Femur (tissue), 1 donor: ENCODE results near the gene IFI35.
"Not testable (repeated sequence)": the region's sequence is repeated elsewhere in the genome, so short reads cannot be mapped to it uniquely, and the experiment has no call there.

Experiments
- DNase-seq: peaks from one replicate; pipeline ENCODE4 v3.0.0-alpha.2; 2017

IFI35 gene

GRCh38 chr17:42997984-42998938 is 8.3 kb upstream of the IFI35 start, which contains the start of gene RPL27:
TSS of gene RPL27 (plus strand) at chr17:42998419. CDS start at chr17:42998751, 332 bp downstream.
- DNase-seq = peak; percentile 100

DNA sequence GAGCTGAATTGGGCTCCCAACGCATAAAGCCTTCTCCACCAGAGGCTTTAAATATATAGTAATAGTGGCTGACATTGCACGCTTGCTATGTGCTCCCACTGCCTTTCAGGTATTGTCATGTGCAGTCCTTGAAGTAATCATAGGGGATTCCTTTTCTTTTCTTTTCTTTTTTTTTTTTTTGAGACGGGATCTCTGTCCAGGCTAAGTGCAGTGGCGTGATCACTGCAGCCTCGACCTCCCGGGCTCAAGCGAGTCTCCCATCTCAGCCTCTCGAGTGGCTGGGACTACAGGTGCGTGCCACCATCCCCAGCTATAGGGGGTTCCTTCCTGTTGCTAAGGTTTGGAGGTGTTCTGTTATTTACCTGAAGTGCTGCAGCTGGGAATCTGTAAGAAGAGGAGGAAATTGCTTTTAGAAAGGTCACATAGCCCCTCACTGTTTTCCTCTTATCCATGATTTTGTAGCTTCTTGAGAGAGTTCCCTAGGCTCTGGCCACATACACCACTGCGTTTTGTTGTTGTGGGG is 7.5 kb upstream of the IFI35 start:
- no peak for DNase-seq

GRCh38 chr17:43000894-43001293 is 5.7 kb upstream of the IFI35 start:
- DNase-seq = not testable (repeated sequence)

DNA sequence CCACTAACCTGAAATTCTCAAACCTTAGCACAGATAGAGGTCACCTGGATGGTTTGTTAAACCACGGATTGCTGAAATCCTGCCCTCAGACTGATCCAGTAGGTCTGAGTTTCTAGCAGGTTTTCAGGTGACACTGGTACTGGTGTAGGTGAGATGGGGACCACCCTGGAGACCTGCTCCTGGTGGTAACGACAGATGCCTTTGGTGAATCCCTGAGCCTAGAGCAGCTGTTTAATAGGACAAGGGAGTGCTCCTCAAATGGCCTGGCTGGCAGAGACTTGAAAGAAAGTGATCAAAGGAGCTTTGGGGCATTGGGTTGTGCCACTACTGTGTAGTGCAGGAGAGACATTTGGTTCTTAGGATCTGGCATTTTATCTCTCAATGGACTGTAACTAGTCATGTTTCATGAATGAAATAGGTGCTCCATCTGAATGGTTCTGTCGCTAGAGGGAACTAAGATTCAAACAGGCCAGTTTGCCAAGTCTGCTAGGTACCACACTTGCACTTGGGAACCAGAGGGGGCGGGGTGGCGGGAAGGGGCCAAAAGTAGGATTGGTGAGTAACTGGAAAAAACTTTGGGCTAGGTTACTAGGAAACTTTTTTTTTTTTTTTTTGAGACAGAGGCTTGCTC is 2.9 kb upstream of the IFI35 start:
- DNase-seq = no peak

DNA sequence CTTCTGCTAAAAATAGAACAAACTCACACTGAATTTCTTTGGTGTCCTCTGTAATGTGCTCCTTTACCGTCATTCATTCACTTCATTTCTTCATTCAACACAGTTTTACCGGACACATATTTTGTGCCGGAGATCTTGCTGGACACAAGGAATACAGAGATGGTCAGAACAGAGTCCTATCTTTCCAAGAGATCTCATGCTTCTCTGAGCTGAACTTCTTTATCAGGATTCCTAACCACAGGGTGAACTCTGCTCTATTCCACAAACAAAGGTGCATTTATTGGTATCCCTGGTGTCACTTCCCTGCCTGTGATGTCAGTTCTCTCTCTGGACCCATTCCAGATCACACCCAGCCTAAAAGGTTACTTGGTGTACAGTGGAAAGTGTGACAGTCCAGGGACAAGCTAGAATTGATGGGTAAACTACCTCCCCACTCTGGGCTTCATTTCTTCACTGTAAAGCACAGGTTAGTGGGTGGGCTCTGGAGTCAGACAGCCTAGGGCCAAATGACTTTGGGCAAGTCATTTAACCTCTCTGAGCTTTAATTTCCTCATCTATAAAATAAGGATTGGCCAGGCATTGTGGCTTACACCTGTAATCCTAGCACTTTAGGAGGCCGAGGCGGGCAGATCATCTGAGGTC is 4.2 kb downstream of the IFI35 start:
- DNase-seq = no peak

GRCh38 chr17:43011728-43012472 is 5.3 kb downstream of the IFI35 start:
- no peak for DNase-seq

DNA sequence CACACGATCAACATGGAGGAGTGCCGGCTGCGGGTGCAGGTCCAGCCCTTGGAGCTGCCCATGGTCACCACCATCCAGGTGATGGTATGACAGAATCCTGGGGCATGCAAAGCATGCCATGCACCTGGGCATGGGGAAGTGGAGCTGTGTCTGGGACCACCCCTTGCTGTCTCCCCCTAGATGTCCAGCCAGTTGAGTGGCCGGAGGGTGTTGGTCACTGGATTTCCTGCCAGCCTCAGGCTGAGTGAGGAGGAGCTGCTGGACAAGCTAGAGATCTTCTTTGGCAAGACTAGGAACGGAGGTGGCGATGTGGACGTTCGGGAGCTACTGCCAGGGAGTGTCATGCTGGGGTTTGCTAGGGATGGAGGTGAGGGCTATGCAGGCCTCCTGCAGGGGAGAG is 6.7 kb downstream of the IFI35 start:
- no peak for DNase-seq

- DNase-seq = no peak
These were observed 7.5 kb downstream of the IFI35 start for GRCh38 chr17:43014020-43014648.

- no peak for DNase-seq
These were observed 8.3 kb downstream of the IFI35 start for GRCh38 chr17:43014649-43015542.

DNA sequence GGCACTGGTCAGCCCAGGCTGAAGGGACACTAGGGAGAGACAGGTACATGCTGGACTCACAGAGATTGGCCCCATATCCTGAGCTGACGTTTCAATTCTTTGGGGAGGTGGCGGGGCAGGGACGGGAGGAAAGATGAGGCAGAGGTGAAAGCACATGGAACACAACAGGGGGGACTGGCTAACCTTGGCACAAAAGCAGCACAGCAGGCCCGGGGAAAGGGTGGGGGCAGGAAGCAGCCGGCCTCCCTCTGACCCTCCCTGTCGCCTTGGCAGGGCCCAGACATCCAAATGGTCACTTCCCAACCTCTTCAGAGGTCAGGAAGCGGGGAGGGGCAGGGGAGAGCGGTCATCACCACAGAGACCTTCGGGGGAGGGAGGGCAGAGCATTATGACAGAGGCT is 9.0 kb downstream of the IFI35 start:
- DNase-seq = no peak

- DNase-seq = no peak
These were observed 9.6 kb downstream of the IFI35 start for GRCh38 chr17:43016216-43016615.

DNA sequence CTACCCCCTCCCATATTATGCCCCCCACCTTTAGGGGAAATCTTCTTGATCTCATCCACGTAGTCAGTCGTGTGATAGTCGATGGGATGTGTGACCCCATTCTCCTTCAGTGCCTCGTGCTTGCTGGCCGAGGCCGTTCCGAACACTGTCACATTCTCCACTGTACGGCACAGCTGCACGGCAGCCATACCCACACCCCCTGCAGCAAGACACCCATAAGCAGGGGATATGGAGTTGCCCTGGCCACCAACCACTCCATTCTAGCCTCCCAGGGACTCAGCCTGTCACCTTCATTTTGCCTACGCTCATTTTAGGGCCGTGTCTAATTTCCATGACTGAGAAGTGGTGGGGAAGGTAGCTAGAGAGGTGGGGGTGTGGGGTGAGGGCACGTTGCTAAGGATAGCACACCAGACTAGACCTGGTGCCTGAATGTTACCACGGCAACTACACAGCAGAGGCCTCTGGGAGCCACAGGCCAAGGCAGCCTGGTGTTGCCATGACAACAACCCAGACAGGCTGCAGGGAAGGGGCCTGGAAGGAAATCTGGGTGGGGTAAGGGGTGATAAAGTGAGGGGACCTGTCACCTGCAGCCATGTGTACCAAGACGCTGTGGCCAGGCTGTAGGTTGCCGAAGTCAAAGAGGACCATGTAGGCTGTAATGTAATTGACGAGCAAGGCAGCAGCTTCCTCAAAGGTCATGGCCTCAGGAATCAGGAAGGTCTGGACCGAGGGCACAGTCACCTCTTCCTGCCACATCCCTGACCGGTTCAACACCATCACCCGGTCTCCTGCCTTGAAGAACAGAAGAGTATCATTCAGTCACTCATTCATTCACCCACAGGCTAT is 11.6 kb downstream of the IFI35 start:
- no peak for DNase-seq

DNA sequence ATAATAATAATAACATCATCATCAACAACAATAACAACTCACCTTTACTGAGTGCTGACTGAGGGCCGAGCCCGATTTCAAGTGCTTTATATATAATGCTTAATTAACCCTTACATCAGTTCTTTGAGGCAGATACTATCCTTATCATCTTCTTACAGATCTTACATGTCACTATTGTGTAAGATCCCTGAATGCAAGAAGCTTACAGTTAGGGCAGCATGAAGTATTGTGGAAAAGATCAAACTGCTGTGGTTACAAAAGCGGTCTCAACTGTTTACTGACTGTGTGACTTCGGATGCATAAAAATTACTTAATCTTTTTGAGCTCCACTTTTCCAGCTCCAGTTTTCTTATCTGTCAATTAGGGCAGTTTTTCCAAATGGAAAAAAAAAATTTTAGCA is 12.3 kb downstream of the IFI35 start:
- no peak for DNase-seq

GRCh38 chr17:43019418-43019817 is 12.8 kb downstream of the IFI35 start:
- DNase-seq = no peak

DNA sequence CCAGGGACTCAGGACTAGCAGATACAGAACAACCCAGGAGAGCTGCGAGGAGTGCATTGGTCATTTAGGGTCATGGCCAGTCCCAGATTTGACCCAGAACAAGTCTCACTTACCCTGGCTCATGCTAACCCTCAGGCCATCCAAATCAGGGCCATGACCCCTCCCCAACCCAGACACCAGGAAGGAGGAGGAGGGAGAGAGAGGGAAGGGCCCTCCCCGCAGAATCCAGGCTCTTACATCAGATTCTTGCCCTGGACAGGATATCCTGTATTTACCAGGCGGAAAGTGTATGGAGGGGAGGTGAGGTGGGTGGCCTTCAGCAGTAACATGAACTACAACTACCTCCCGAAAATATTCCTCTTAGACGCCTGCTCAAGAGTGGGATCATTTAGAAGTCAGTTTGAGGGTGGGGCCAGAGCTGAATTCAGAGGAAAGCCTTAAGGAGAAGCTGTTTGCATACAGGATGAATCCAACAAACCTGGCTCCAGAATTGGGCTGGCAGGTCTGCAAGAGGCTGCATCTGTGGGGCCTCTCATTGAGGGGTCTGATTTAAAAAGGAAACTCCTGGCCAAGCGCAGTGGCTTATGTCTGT is 13.5 kb downstream of the IFI35 start:
- DNase-seq = peak; percentile 56

DNA sequence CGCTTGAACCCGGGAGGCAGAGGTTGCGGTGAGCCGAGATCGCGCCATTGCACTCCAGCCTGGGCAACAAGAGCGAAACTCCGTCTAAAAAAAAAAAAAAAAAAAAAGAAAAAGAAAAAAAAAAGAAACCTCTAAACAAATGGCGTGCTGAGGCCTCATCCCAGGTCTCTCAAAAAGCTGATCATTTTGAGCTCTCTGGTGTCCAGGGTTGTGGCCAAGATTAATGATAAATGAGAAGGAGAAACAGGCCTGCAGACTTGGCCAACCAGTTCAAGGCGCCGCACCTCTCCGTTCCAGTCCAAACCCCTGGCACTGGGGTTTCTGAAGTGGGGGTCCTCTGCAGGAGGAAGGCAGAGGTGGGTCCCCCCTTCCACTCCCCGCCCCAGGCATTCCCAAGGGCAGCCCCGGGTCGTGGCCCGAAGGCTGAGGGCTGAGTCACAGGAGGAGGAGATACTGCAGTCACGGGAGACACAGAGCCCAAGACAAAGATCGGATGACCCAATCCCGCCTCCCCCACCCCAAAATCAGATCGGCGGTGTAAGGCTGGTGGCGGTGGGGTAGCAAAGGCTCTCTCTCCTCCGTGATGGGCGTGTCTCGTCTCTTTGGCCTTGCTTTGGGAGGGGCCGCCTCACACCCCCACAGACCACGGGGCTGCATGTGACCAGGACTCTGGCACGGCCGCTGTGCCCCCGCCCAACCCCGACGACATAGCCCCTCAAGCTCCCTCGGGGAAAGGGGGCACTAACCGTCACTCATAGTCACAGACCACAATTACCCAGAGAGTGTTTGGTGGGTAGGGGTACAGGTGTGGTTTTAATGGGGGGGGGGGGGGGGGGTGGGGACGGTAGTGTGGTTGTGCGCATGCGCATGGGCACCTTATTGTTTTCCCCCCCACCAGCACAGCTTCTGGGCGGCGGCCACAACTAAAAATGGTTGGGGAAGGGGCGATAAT is 14.5 kb downstream of the IFI35 start:
- peak; percentile 80 for DNase-seq

- DNase-seq = peak; percentile 87
These were observed 15.3 kb downstream of the IFI35 start, which contains the start of gene VAT1 for GRCh38 chr17:43021741-43022512. TSS of gene VAT1 (minus strand) at chr17:43022385. CDS start at chr17:43022322, 63 bp downstream.
